ENCODE measurements around the gene FBLN5.

FBLN5 gene

GRCh38 chr14:91867316-91867988, 80.0 kb downstream of the FBLN5 start, which contains the start of gene TC2N:
Gene TC2N (minus strand): TSS chr14:91867536. CDS start chr14:91813769, 53,767 bp downstream.
- Histone ChIP-seq H3K9ac (ENCODE audit: low read depth, low read length) (no peak within 1 kb of the TSS), H3K9me3 (ENCODE audit: control insufficient read depth, insufficient read depth, low read length) (no peaks in the 10 kb centered on the region), H3K27me3 (ENCODE audit: control insufficient read depth, insufficient read depth, low read length) (no peaks in the 10 kb centered on the region), H3K4me1 (ENCODE audit: control insufficient read depth, insufficient read depth, low read length) (peaks cover 2% of the 10 kb centered on the region), H3K4me3 (ENCODE audit: low read depth, low read length) (no peak within 1 kb of the TSS), H3K36me3 (ENCODE audit: control insufficient read depth, insufficient read depth, low read length) (no peaks in the 10 kb centered on the region)

- H3K27me3 ChIP-seq (ENCODE audit: control insufficient read depth, insufficient read depth, low read length) = no peaks in the 10 kb centered on the region
- H3K9me3 ChIP-seq (ENCODE audit: control insufficient read depth, insufficient read depth, low read length) = no peaks in the 10 kb centered on the region
- peaks cover 2% of the 10 kb centered on the region for H3K4me1 ChIP-seq (ENCODE audit: control insufficient read depth, insufficient read depth, low read length)
- no peaks in the 10 kb centered on the region for H3K36me3 ChIP-seq (ENCODE audit: control insufficient read depth, insufficient read depth, low read length)
- no peak overlapping the region for H3K9ac ChIP-seq (ENCODE audit: low read depth, low read length)
- H3K4me3 ChIP-seq (ENCODE audit: low read depth, low read length) = no peak overlapping the region
These were observed 80.8 kb downstream of the FBLN5 start for GRCh38 chr14:91866511-91867295.

GRCh38 chr14:91866061-91866460, 81.4 kb downstream of the FBLN5 start:
- no peaks in the 10 kb centered on the region for H3K36me3 ChIP-seq (ENCODE audit: control insufficient read depth, insufficient read depth, low read length)
- H3K9me3 ChIP-seq (ENCODE audit: control insufficient read depth, insufficient read depth, low read length) = no peaks in the 10 kb centered on the region
- no peak overlapping the region for H3K4me3 ChIP-seq (ENCODE audit: low read depth, low read length)
- peaks cover 2% of the 10 kb centered on the region for H3K4me1 ChIP-seq (ENCODE audit: control insufficient read depth, insufficient read depth, low read length)
- no peaks in the 10 kb centered on the region for H3K27me3 ChIP-seq (ENCODE audit: control insufficient read depth, insufficient read depth, low read length)
- H3K9ac ChIP-seq (ENCODE audit: low read depth, low read length) = no peak overlapping the region

- Histone ChIP-seq H3K4me1 (ENCODE audit: control insufficient read depth, insufficient read depth, low read length) (peaks cover 3% of the 10 kb centered on the region), H3K9me3 (ENCODE audit: control insufficient read depth, insufficient read depth, low read length) (no peaks in the 10 kb centered on the region), H3K9ac (ENCODE audit: low read depth, low read length) (no peak overlapping the region), H3K4me3 (ENCODE audit: low read depth, low read length) (no peak overlapping the region), H3K36me3 (ENCODE audit: control insufficient read depth, insufficient read depth, low read length) (no peaks in the 10 kb centered on the region), H3K27me3 (ENCODE audit: control insufficient read depth, insufficient read depth, low read length) (no peaks in the 10 kb centered on the region)
These were observed 85.1 kb downstream of the FBLN5 start for GRCh38 chr14:91862417-91862816.

GRCh38 chr14:91861091-91861490, 86.4 kb downstream of the FBLN5 start:
- H3K4me3 ChIP-seq (ENCODE audit: low read depth, low read length) = no peak overlapping the region
- no peaks in the 10 kb centered on the region for H3K27me3 ChIP-seq (ENCODE audit: control insufficient read depth, insufficient read depth, low read length)
- no peaks in the 10 kb centered on the region for H3K36me3 ChIP-seq (ENCODE audit: control insufficient read depth, insufficient read depth, low read length)
- H3K9ac ChIP-seq (ENCODE audit: low read depth, low read length) = no peak overlapping the region
- H3K4me1 ChIP-seq (ENCODE audit: control insufficient read depth, insufficient read depth, low read length) = peaks cover 3% of the 10 kb centered on the region
- H3K9me3 ChIP-seq (ENCODE audit: control insufficient read depth, insufficient read depth, low read length) = no peaks in the 10 kb centered on the region

- Histone ChIP-seq H3K4me3 (ENCODE audit: low read depth, low read length) (no peak overlapping the region), H3K9ac (ENCODE audit: low read depth, low read length) (no peak overlapping the region), H3K36me3 (ENCODE audit: control insufficient read depth, insufficient read depth, low read length) (no peaks in the 10 kb centered on the region), H3K4me1 (ENCODE audit: control insufficient read depth, insufficient read depth, low read length) (peaks cover 3% of the 10 kb centered on the region), H3K9me3 (ENCODE audit: control insufficient read depth, insufficient read depth, low read length) (no peaks in the 10 kb centered on the region), H3K27me3 (ENCODE audit: control insufficient read depth, insufficient read depth, low read length) (no peaks in the 10 kb centered on the region)
These were observed 87.3 kb downstream of the FBLN5 start for GRCh38 chr14:91860238-91860637.

- Histone ChIP-seq H3K9ac (ENCODE audit: low read depth, low read length) (no peak overlapping the region), H3K36me3 (ENCODE audit: control insufficient read depth, insufficient read depth, low read length) (no peaks in the 10 kb centered on the region), H3K4me3 (ENCODE audit: low read depth, low read length) (no peak overlapping the region), H3K27me3 (ENCODE audit: control insufficient read depth, insufficient read depth, low read length) (no peaks in the 10 kb centered on the region), H3K9me3 (ENCODE audit: control insufficient read depth, insufficient read depth, low read length) (no peaks in the 10 kb centered on the region), H3K4me1 (ENCODE audit: control insufficient read depth, insufficient read depth, low read length) (peaks cover 12% of the 10 kb centered on the region)
These were observed 88.8 kb downstream of the FBLN5 start for GRCh38 chr14:91858536-91859275.

- no peaks in the 10 kb centered on the region for H3K36me3 ChIP-seq (ENCODE audit: control insufficient read depth, insufficient read depth, low read length)
- no peaks in the 10 kb centered on the region for H3K9me3 ChIP-seq (ENCODE audit: control insufficient read depth, insufficient read depth, low read length)
- no peak overlapping the region for H3K4me3 ChIP-seq (ENCODE audit: low read depth, low read length)
These were observed 89.9 kb downstream of the FBLN5 start for GRCh38 chr14:91857614-91858013.

GRCh38 chr14:91854327-91854934, 93.1 kb downstream of the FBLN5 start:
- Histone ChIP-seq H3K27me3 (ENCODE audit: control insufficient read depth, insufficient read depth, low read length) (no peaks in the 10 kb centered on the region), H3K36me3 (ENCODE audit: control insufficient read depth, insufficient read depth, low read length) (no peaks in the 10 kb centered on the region), H3K4me3 (ENCODE audit: low read depth, low read length) (no peak overlapping the region), H3K9me3 (ENCODE audit: control insufficient read depth, insufficient read depth, low read length) (no peaks in the 10 kb centered on the region), H3K4me1 (ENCODE audit: control insufficient read depth, insufficient read depth, low read length) (peaks cover 12% of the 10 kb centered on the region), H3K9ac (ENCODE audit: low read depth, low read length) (no peak overlapping the region)

More at GRCh38 chr14:91857614-91858013, 89.9 kb downstream of the FBLN5 start:
- Histone ChIP-seq H3K27me3 (ENCODE audit: control insufficient read depth, insufficient read depth, low read length) (no peaks in the 10 kb centered on the region), H3K4me1 (ENCODE audit: control insufficient read depth, insufficient read depth, low read length) (peaks cover 12% of the 10 kb centered on the region), H3K9ac (ENCODE audit: low read depth, low read length) (no peak overlapping the region)

GRCh38 chr14:91851563-91851962, 95.9 kb downstream of the FBLN5 start:
- no peaks in the 10 kb centered on the region for H3K27me3 ChIP-seq (ENCODE audit: control insufficient read depth, insufficient read depth, low read length)
- H3K4me1 ChIP-seq (ENCODE audit: control insufficient read depth, insufficient read depth, low read length) = peaks cover 9% of the 10 kb centered on the region
- no peak overlapping the region for H3K9ac ChIP-seq (ENCODE audit: low read depth, low read length)
- no peaks in the 10 kb centered on the region for H3K9me3 ChIP-seq (ENCODE audit: control insufficient read depth, insufficient read depth, low read length)
- H3K36me3 ChIP-seq (ENCODE audit: control insufficient read depth, insufficient read depth, low read length) = no peaks in the 10 kb centered on the region
- no peak overlapping the region for H3K4me3 ChIP-seq (ENCODE audit: low read depth, low read length)

GRCh38 chr14:91848504-91849001, 98.9 kb downstream of the FBLN5 start:
- Histone ChIP-seq H3K4me1 (ENCODE audit: control insufficient read depth, insufficient read depth, low read length) (no peaks in the 10 kb centered on the region), H3K9ac (ENCODE audit: low read depth, low read length) (no peak overlapping the region), H3K36me3 (ENCODE audit: control insufficient read depth, insufficient read depth, low read length) (no peaks in the 10 kb centered on the region), H3K4me3 (ENCODE audit: low read depth, low read length) (no peak overlapping the region), H3K27me3 (ENCODE audit: control insufficient read depth, insufficient read depth, low read length) (no peaks in the 10 kb centered on the region), H3K9me3 (ENCODE audit: control insufficient read depth, insufficient read depth, low read length) (no peaks in the 10 kb centered on the region)
